SU-DHL-6 (cell line): ENCODE data around the gene BTBD2.

Experiments
- H2AFZ ChIP-seq: fragments of 200-600 bp; sonication (generic); 2 replicates; pipeline ENCODE4 v1.6.1; 2014; ENCODE audit warnings: low read depth, mild to moderate bottlenecking, moderate library complexity, mixed read lengths, antibody characterized with exemption, low read length; ENCODE audit not compliant: severe bottlenecking
- H3F3A ChIP-seq: fragments of 200-600 bp; shearing (Covaris generic); 2 replicates; pipeline ENCODE4 v1.6.0; 2016; ENCODE audit warnings: antibody characterized with exemption, mild to moderate bottlenecking; ENCODE audit not compliant: insufficient read depth
- H3K27ac ChIP-seq: fragments of 200-600 bp; sonication (generic); 2 replicates; pipeline ENCODE4 v1.5.1; 2016; ENCODE audit warnings: low read depth, mild to moderate bottlenecking, low read length, moderate library complexity, mixed read lengths
- H3K27me3 ChIP-seq: fragments of 200-600 bp; sonication (generic), shearing (Covaris generic); 2 replicates; pipeline ENCODE4 v1.6.0; 2014; ENCODE audit warnings: mild to moderate bottlenecking, low read length
- H3K36me3 ChIP-seq: fragments of 200-600 bp; sonication (generic); 2 replicates; pipeline ENCODE4 v1.6.1; 2014; ENCODE audit warnings: mild to moderate bottlenecking, low read length, mixed read lengths
- H3K4me2 ChIP-seq: fragments of 300-600, 200-600 bp; shearing (Covaris generic), sonication (generic); 2 replicates; pipeline ENCODE4 v1.6.0; 2014; ENCODE audit warnings: low read length, low read depth, mild to moderate bottlenecking; ENCODE audit not compliant: poor library complexity, severe bottlenecking
- H3K4me3 ChIP-seq: fragments of 200-600 bp; sonication (generic); 2 replicates; pipeline ENCODE4 v1.5.1; 2014; ENCODE audit warnings: antibody characterized with exemption, low read length, mild to moderate bottlenecking, mixed read lengths; ENCODE audit not compliant: insufficient read depth, poor library complexity, severe bottlenecking
- H3K79me2 ChIP-seq: fragments of 200-600 bp; sonication (generic); 2 replicates; pipeline ENCODE4 v1.6.1; 2014; ENCODE audit warnings: mild to moderate bottlenecking, low read length, moderate library complexity; ENCODE audit not compliant: insufficient read depth
- H3K9ac ChIP-seq: fragments of 200-600 bp; sonication (generic); 2 replicates; pipeline ENCODE4 v1.7.0; 2014; ENCODE audit warnings: mild to moderate bottlenecking, low read length
- H3K9me2 ChIP-seq: fragments of 200-600 bp; sonication (generic); replicated peaks from 2 replicates; pipeline ENCODE4 v1.6.1; 2014; ENCODE audit warnings: low read length; ENCODE audit not compliant: insufficient read depth
- H3K9me3 ChIP-seq: fragments of 200-600 bp; sonication (generic); 2 replicates; pipeline ENCODE4 v1.6.1; 2014; ENCODE audit warnings: low read length, mixed read lengths; ENCODE audit not compliant: insufficient read depth
- H4K20me1 ChIP-seq: fragments of 200-600 bp; sonication (generic); 2 replicates; pipeline ENCODE4 v1.6.1; 2014; ENCODE audit warnings: low read depth, mild to moderate bottlenecking, antibody characterized with exemption, low read length, moderate library complexity, mixed read lengths
- CTCF ChIP-seq: fragments of 200-600 bp; sonication (generic); IDR thresholded peaks from one replicate; pipeline ENCODE4 v1.5.1; 2017; ENCODE audit warnings: antibody characterized with exemption, mild to moderate bottlenecking, low read length, moderate library complexity; ENCODE audit not compliant: insufficient read depth, poor library complexity, severe bottlenecking
- EZH2phosphoT487 ChIP-seq: fragments of 200-600 bp; sonication (generic), shearing (Covaris generic); conservative IDR thresholded peaks from 2 replicates; pipeline ENCODE4 v1.6.1; 2018; ENCODE audit warnings: mild to moderate bottlenecking, antibody characterized with exemption, low read length, moderate library complexity, mixed read lengths

Gene BTBD2

GRCh38 chr19:1957562-1958248 lies 57.8 kb downstream of the BTBD2 start:
- H2AFZ ChIP-seq = no peak overlapping the region
- H3K9me3 ChIP-seq = no peaks in the 10 kb centered on the region
- H3K27ac ChIP-seq = no peak overlapping the region
- H3K9ac ChIP-seq = no peak overlapping the region
- H3F3A ChIP-seq = no peaks in the 10 kb centered on the region
- peaks cover 23% of the 10 kb centered on the region; the same call in 1 of the 2 replicates for H3K79me2 ChIP-seq
- no peak overlapping the region for H3K4me3 ChIP-seq
- H3K9me2 ChIP-seq = no peaks in the 10 kb centered on the region
- TF ChIP-seq EZH2phosphoT487 (no peak), CTCF (no peak)
- no peaks in the 10 kb centered on the region for H3K27me3 ChIP-seq
- H3K4me2 ChIP-seq = no peak overlapping the region
- H4K20me1 ChIP-seq = no peaks in the 10 kb centered on the region
- H3K36me3 ChIP-seq = no peaks in the 10 kb centered on the region

DNA sequence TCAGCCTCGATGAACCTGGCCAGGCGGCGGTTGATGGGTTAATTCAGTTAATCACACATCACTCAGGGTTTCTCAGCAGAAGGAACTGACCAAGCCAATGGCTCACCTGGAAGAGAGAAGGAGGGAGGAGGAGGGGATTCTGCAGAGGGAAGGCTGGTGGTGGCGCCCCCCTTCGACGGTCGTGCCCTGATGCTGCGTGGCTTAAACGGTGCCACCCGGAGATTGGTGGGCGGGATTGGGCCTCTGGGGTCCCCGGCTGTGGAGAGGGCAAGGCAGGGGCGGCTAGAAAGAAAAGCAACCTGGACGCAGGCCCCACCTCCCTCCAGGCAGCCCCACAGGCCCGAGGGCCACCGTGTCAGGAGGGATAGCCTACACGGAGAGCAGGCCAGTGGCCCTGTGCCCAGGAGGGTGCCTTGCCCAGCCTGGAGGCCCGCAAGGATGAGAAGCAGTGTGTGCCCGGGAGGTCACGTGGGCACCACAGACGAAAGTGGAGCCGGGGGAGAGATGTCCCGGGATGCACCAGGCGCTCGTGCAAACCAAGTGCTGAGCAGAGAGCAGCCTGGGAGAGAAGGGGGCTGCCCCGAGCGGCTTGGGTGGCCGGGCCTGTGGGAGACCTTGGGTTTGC lies 58.5 kb downstream of the BTBD2 start:
- Histone ChIP-seq H3K9me2 (no peaks in the 10 kb centered on the region), H3K36me3 (no peaks in the 10 kb centered on the region), H3K27me3 (no peaks in the 10 kb centered on the region), H3K27ac (no peak overlapping the region), H3K9me3 (no peaks in the 10 kb centered on the region), H3K4me2 (no peak overlapping the region), H3K9ac (no peak overlapping the region), H3K79me2 (peaks cover 30% of the 10 kb centered on the region; the same call in 1 of the 2 replicates), H3K4me3 (no peak overlapping the region), H3F3A (no peaks in the 10 kb centered on the region), H2AFZ (no peak overlapping the region), H4K20me1 (no peaks in the 10 kb centered on the region)
- TF ChIP-seq CTCF (no peak), EZH2phosphoT487 (no peak)

DNA sequence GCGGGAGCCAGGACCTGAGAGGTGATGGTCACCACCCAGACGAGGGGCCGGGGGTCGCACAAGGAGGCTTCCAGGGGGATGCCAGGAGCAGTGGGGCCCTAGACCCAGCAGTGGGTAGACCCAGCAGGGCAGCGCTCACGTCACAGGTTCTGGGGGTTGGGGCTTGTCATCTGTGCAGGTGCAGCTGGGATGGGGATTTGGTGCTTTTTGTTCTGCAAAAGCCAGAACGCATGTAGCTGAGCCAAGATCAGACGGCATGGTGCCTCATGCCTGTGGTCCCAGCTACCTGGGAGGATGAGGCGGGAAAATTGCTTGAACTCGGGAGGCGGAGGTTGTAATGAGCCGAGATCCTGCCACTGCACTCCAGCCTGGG lies 59.4 kb downstream of the BTBD2 start:
- no peak for TF ChIP-seq CTCF
- no peak for TF ChIP-seq EZH2phosphoT487
- no peaks in the 10 kb centered on the region for H3K9me2 ChIP-seq
- H3K27ac ChIP-seq = no peak overlapping the region
- H3K4me2 ChIP-seq = no peak overlapping the region
- H2AFZ ChIP-seq = no peak overlapping the region
- H3K36me3 ChIP-seq = no peaks in the 10 kb centered on the region
- no peak overlapping the region for H3K4me3 ChIP-seq
- H4K20me1 ChIP-seq = no peaks in the 10 kb centered on the region
- H3F3A ChIP-seq = no peaks in the 10 kb centered on the region
- H3K9ac ChIP-seq = no peak overlapping the region
- H3K9me3 ChIP-seq = no peaks in the 10 kb centered on the region
- H3K27me3 ChIP-seq = no peaks in the 10 kb centered on the region
- H3K79me2 ChIP-seq = peaks cover 29% of the 10 kb centered on the region; the same call in 1 of the 2 replicates
